ENCODE data around the gene DYNLT5.

Gene DYNLT5

GRCh38 chr1:66747501-66747900 lies 4.8 kb upstream of the DYNLT5 start:
- DNase-seq (ENCODE audit: low read depth), result no peak
- in situ Hi-C loops (cut with HindIII; ENCODE audit: low sequenced_read_pairs), result no loop called here
- H3K4me3 ChIP-seq (ENCODE audit: low read depth, low read length), result no peak overlapping the region
- no peak for TF ChIP-seq CTCF (IDR thresholded peaks at IDR 0.05; ENCODE audit: low read depth, low read length, missing control alignments)

- DNase-seq (ENCODE audit: low read depth), result no peak
- TF ChIP-seq CTCF (IDR thresholded peaks at IDR 0.05; ENCODE audit: low read depth, low read length, missing control alignments), result no peak
- in situ Hi-C loops (cut with HindIII; ENCODE audit: low sequenced_read_pairs), result no loop called here
- no peak overlapping the region for H3K4me3 ChIP-seq (ENCODE audit: low read depth, low read length)
Measured at GRCh38 chr1:66750577-66750976, 1.7 kb upstream of the DYNLT5 start.

- DNase-seq (ENCODE audit: low read depth), result no peak
- H3K4me3 ChIP-seq (ENCODE audit: low read depth, low read length), result no peak overlapping the region
- in situ Hi-C loops (cut with HindIII; ENCODE audit: low sequenced_read_pairs), result no loop called here
- TF ChIP-seq CTCF (IDR thresholded peaks at IDR 0.05; ENCODE audit: low read depth, low read length, missing control alignments), result no peak
Measured at GRCh38 chr1:66751160-66751559, 1.1 kb upstream of the DYNLT5 start.

- no peak for TF ChIP-seq CTCF (IDR thresholded peaks at IDR 0.05; ENCODE audit: low read depth, low read length, missing control alignments)
- H3K4me3 ChIP-seq (ENCODE audit: low read depth, low read length), result peak overlapping the region; percentile 43
- no peak for DNase-seq (ENCODE audit: low read depth)
- in situ Hi-C loops (cut with HindIII; ENCODE audit: low sequenced_read_pairs), result no loop called here
Measured at GRCh38 chr1:66752671-66753371, 562 bp downstream of the DYNLT5 start.

DNA sequence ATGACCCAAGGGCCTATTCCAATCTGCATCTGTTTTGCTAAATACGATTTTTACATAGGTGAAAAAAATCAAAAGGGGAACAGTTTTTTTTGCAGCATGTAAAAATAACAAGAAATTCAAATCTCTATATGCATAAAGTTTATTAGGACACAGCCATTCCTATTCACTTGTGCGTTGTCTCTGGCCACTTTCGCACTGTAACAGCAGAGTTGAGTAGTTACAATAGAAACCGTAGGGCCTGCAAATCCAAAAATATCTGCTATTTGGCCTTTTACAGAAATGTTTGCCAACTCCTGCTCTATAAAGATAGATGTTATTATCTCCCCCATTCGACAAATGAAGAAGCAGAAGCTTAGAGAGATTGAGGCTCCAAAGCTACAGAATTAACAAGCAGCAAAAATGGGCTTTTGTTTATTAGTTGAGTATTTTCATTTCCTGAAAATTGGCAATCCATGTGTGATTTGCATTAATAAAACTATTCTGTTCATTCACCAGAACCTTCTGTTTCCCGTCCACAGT lies 5.5 kb downstream of the DYNLT5 start:
- DNase-seq (ENCODE audit: low read depth), result no peak
- in situ Hi-C loops (cut with HindIII; ENCODE audit: low sequenced_read_pairs), result no loop called here
- H3K4me3 ChIP-seq (ENCODE audit: low read depth, low read length), result no peak overlapping the region
- TF ChIP-seq CTCF (IDR thresholded peaks at IDR 0.05; ENCODE audit: low read depth, low read length, missing control alignments), result no peak

GRCh38 chr1:66758241-66758755 lies 6.0 kb downstream of the DYNLT5 start:
- no peak for DNase-seq (ENCODE audit: low read depth)
- H3K4me3 ChIP-seq (ENCODE audit: low read depth, low read length), result no peak overlapping the region
- no peak for TF ChIP-seq CTCF (IDR thresholded peaks at IDR 0.05; ENCODE audit: low read depth, low read length, missing control alignments)
- in situ Hi-C loops (cut with HindIII; ENCODE audit: low sequenced_read_pairs), result no loop called here
